Measurements from ENCODE around the gene ATXN7L1.

The ATXN7L1 gene

DNA sequence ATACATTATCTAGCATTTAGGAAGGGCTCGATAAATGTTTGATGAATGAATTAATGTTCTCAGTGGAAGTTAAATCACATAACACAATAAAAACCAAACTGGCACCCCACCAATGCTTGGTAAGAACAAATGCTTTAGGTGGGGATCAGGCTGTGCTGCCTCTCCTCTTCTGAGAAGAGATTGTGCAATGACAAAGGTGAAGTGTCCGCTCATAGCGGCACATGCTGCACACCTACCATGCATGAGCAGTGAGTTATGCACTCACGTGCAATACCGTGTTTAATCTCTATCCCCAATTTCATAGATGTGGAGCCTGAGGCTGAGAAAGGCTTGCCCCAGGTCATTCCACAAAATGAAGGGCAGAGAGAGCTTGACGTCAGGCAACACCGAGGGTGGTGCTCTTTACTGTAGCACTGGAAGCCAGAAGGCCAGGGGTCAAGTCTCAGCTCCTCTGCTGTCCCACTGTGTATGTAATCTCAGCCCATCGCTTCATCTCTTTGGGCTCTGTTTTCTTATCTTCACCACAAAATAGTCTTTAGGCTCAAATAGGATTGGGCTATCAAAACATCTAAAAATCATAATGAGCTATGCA lies 222.2 kb downstream of the ATXN7L1 start:
- H3K36me3 ChIP-seq (ENCODE audit: control insufficient read depth, insufficient read depth, low read length), result no peaks in the 10 kb centered on the region
- H3K27me3 ChIP-seq (ENCODE audit: control insufficient read depth, insufficient read depth, low read length), result no peaks in the 10 kb centered on the region
- H3K9me3 ChIP-seq (ENCODE audit: control insufficient read depth, low read length), result no peaks in the 10 kb centered on the region
- no peak overlapping the region for H3K9ac ChIP-seq (ENCODE audit: low read length)
- no peak overlapping the region for H3K4me3 ChIP-seq (ENCODE audit: low read length)
- peaks cover 36% of the 10 kb centered on the region for H3K4me1 ChIP-seq (ENCODE audit: control insufficient read depth, insufficient read depth, low read length)

GRCh38 chr7:105653441-105654005 lies 222.9 kb downstream of the ATXN7L1 start:
- Histone ChIP-seq H3K9me3 (ENCODE audit: control insufficient read depth, low read length) (no peaks in the 10 kb centered on the region), H3K4me1 (ENCODE audit: control insufficient read depth, insufficient read depth, low read length) (peaks cover 43% of the 10 kb centered on the region), H3K36me3 (ENCODE audit: control insufficient read depth, insufficient read depth, low read length) (no peaks in the 10 kb centered on the region), H3K27me3 (ENCODE audit: control insufficient read depth, insufficient read depth, low read length) (no peaks in the 10 kb centered on the region), H3K9ac (ENCODE audit: low read length) (no peak overlapping the region), H3K4me3 (ENCODE audit: low read length) (no peak overlapping the region)

DNA sequence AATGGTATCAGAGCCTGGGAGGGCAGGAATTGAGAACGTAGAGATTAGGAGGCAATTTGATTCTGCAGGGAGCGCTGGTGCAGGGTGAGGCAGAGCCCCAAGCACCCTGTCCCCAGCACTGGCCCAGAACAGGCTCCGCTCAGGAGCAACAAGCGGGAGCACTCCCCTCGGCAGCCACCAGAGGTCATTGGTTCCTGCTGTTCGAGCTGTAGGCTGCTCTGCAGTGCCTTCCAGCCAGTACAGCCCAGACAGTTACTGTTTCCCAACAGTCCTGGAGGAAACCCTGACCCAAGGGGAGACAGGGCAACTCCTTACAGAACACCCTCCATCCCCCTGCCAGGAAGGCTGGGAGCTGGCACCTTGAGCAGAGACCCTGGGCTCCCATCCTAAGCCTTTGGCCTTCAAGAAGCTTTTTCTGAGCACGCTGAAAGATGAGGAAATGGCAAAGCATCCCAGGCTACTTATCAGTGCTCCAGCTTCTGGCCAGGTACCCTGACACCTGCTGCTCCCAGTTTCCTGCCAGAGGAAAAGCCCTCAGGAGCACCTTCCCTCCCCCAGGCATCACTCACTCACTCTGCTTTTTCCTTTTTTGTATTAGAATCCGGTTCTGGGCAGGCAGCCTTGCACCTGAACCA lies 223.9 kb downstream of the ATXN7L1 start:
- Histone ChIP-seq H3K9me3 (ENCODE audit: control insufficient read depth, low read length) (no peaks in the 10 kb centered on the region), H3K4me3 (ENCODE audit: low read length) (no peak overlapping the region), H3K36me3 (ENCODE audit: control insufficient read depth, insufficient read depth, low read length) (no peaks in the 10 kb centered on the region), H3K4me1 (ENCODE audit: control insufficient read depth, insufficient read depth, low read length) (peaks cover 51% of the 10 kb centered on the region), H3K9ac (ENCODE audit: low read length) (no peak overlapping the region), H3K27me3 (ENCODE audit: control insufficient read depth, insufficient read depth, low read length) (no peaks in the 10 kb centered on the region)

GRCh38 chr7:105651798-105652197 lies 224.6 kb downstream of the ATXN7L1 start:
- Histone ChIP-seq H3K9ac (ENCODE audit: low read length) (no peak overlapping the region), H3K27me3 (ENCODE audit: control insufficient read depth, insufficient read depth, low read length) (no peaks in the 10 kb centered on the region), H3K4me3 (ENCODE audit: low read length) (no peak overlapping the region), H3K36me3 (ENCODE audit: control insufficient read depth, insufficient read depth, low read length) (no peaks in the 10 kb centered on the region), H3K9me3 (ENCODE audit: control insufficient read depth, low read length) (no peaks in the 10 kb centered on the region), H3K4me1 (ENCODE audit: control insufficient read depth, insufficient read depth, low read length) (peaks cover 51% of the 10 kb centered on the region)

GRCh38 chr7:105650382-105650970 lies 225.9 kb downstream of the ATXN7L1 start:
- H3K27me3 ChIP-seq (ENCODE audit: control insufficient read depth, insufficient read depth, low read length), result no peaks in the 10 kb centered on the region
- no peaks in the 10 kb centered on the region for H3K36me3 ChIP-seq (ENCODE audit: control insufficient read depth, insufficient read depth, low read length)
- H3K9ac ChIP-seq (ENCODE audit: low read length), result no peak overlapping the region
- H3K4me1 ChIP-seq (ENCODE audit: control insufficient read depth, insufficient read depth, low read length), result peaks cover 44% of the 10 kb centered on the region
- H3K9me3 ChIP-seq (ENCODE audit: control insufficient read depth, low read length), result no peaks in the 10 kb centered on the region
- no peak overlapping the region for H3K4me3 ChIP-seq (ENCODE audit: low read length)

DNA sequence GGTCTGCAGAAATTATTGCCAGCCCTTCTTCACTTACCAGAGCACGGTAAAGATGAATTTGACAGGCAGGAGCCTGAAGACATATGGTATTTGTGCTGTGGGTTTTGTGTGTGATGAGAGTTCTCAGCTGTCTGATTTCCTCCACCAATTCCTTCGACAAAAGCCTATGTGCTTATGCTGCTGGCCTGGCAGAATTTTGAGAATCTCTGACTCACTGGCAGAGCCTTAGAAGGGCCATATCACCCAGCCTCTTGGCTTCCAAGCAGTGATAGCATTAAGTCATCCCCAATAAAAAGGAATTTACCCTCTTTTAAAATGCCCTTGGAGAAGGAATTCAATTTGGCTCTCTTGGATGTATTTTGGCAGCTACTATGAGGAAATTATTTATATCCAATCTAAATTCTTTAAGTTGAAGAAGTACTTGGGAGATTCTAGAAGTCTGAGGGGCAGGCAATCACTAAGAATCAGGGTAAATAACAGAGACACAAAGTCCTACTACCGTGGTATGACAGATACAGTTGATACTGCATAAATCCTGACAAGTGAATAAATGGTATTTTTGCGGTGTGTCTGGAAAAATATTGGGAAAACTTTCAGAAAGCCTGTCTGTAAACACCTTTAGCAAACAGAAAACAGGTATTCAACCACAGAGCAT lies 226.5 kb downstream of the ATXN7L1 start:
- Histone ChIP-seq H3K36me3 (ENCODE audit: control insufficient read depth, insufficient read depth, low read length) (no peaks in the 10 kb centered on the region), H3K4me3 (ENCODE audit: low read length) (no peak overlapping the region), H3K9me3 (ENCODE audit: control insufficient read depth, low read length) (no peaks in the 10 kb centered on the region), H3K4me1 (ENCODE audit: control insufficient read depth, insufficient read depth, low read length) (peaks cover 44% of the 10 kb centered on the region), H3K9ac (ENCODE audit: low read length) (no peak overlapping the region), H3K27me3 (ENCODE audit: control insufficient read depth, insufficient read depth, low read length) (no peaks in the 10 kb centered on the region)

DNA sequence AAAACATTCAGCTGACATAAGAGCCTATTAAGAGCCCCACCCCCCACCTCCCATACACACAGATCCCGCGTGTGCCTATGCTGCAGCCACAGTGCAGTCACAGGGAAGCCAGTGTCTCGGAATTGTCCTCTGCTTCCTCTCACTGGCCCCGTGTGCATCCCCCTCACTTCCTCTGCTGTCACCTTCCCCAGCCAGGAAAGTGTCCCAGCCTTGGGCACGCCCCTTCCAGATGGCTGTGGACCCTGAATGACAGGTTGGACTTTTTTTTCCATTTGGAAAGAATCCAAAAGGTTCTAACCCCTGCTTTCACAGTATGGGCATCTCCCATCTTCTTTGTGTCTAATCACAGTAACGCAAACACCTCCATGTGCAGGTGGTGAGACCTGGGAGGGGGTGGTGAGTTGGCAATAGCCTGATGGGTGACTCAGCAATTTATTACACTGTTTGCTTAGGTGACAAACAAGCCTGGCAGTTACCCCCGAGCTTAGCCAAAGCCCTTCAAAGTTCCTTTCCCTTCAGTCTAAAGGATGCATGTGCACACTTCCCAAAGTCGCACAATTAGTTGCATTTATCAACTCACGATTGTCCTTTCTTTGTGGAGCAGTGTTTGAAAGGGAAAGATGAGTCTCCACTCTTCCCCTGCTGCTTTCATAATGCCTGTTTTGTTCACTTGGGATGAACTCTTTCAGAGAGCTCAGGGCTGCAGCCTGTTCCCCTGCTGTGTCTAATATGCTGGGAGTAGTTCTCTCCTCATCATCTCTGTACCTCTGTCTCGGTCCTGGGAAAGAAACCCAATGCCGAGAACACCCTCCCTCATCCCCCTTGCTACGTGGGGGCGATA lies 227.6 kb downstream of the ATXN7L1 start:
- Histone ChIP-seq H3K27me3 (ENCODE audit: control insufficient read depth, insufficient read depth, low read length) (no peaks in the 10 kb centered on the region), H3K9me3 (ENCODE audit: control insufficient read depth, low read length) (no peaks in the 10 kb centered on the region), H3K4me1 (ENCODE audit: control insufficient read depth, insufficient read depth, low read length) (peaks cover 44% of the 10 kb centered on the region), H3K4me3 (ENCODE audit: low read length) (no peak overlapping the region), H3K36me3 (ENCODE audit: control insufficient read depth, insufficient read depth, low read length) (no peaks in the 10 kb centered on the region), H3K9ac (ENCODE audit: low read length) (no peak overlapping the region)

- H3K4me1 ChIP-seq (ENCODE audit: control insufficient read depth, insufficient read depth, low read length), result peaks cover 41% of the 10 kb centered on the region
- H3K9ac ChIP-seq (ENCODE audit: low read length), result no peak overlapping the region
- H3K9me3 ChIP-seq (ENCODE audit: control insufficient read depth, low read length), result no peaks in the 10 kb centered on the region
- no peak overlapping the region for H3K4me3 ChIP-seq (ENCODE audit: low read length)
- H3K36me3 ChIP-seq (ENCODE audit: control insufficient read depth, insufficient read depth, low read length), result no peaks in the 10 kb centered on the region
- no peaks in the 10 kb centered on the region for H3K27me3 ChIP-seq (ENCODE audit: control insufficient read depth, insufficient read depth, low read length)
These were observed 228.8 kb downstream of the ATXN7L1 start for GRCh38 chr7:105647591-105647990.

- peaks cover 25% of the 10 kb centered on the region for H3K4me1 ChIP-seq (ENCODE audit: control insufficient read depth, insufficient read depth, low read length)
- H3K4me3 ChIP-seq (ENCODE audit: low read length), result no peak overlapping the region
- H3K27me3 ChIP-seq (ENCODE audit: control insufficient read depth, insufficient read depth, low read length), result no peaks in the 10 kb centered on the region
- no peak overlapping the region for H3K9ac ChIP-seq (ENCODE audit: low read length)
- H3K9me3 ChIP-seq (ENCODE audit: control insufficient read depth, low read length), result no peaks in the 10 kb centered on the region
- no peaks in the 10 kb centered on the region for H3K36me3 ChIP-seq (ENCODE audit: control insufficient read depth, insufficient read depth, low read length)
These were observed 231.5 kb downstream of the ATXN7L1 start for GRCh38 chr7:105644937-105645336.

DNA sequence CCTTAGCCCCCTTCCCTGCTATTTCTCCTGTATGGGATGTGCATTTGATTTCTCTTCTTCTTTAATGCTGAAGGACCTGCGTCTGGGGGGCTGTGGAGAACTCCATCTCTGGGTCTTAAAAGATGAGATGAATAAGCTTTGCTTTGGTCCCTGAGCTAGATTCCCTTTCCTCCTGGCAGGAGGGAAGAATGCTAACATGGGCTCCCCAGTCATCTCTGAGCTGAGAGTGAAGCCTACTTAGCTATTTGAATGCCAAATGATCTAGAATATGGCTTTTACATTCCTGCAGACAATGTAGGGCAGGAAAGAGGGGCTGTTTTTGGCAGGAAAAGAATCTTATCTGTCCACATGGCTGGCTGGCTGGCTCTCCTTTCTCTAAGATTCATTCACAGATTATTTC lies 232.5 kb downstream of the ATXN7L1 start:
- H3K9ac ChIP-seq (ENCODE audit: low read length), result no peak overlapping the region
- no peaks in the 10 kb centered on the region for H3K27me3 ChIP-seq (ENCODE audit: control insufficient read depth, insufficient read depth, low read length)
- no peaks in the 10 kb centered on the region for H3K9me3 ChIP-seq (ENCODE audit: control insufficient read depth, low read length)
- no peak overlapping the region for H3K4me3 ChIP-seq (ENCODE audit: low read length)
- H3K4me1 ChIP-seq (ENCODE audit: control insufficient read depth, insufficient read depth, low read length), result peaks cover 24% of the 10 kb centered on the region
- no peaks in the 10 kb centered on the region for H3K36me3 ChIP-seq (ENCODE audit: control insufficient read depth, insufficient read depth, low read length)

GRCh38 chr7:105643384-105643783 lies 233.0 kb downstream of the ATXN7L1 start:
- no peaks in the 10 kb centered on the region for H3K27me3 ChIP-seq (ENCODE audit: control insufficient read depth, insufficient read depth, low read length)
- no peak overlapping the region for H3K9ac ChIP-seq (ENCODE audit: low read length)
- H3K36me3 ChIP-seq (ENCODE audit: control insufficient read depth, insufficient read depth, low read length), result no peaks in the 10 kb centered on the region
- H3K9me3 ChIP-seq (ENCODE audit: control insufficient read depth, low read length), result no peaks in the 10 kb centered on the region
- peaks cover 24% of the 10 kb centered on the region for H3K4me1 ChIP-seq (ENCODE audit: control insufficient read depth, insufficient read depth, low read length)
- no peak overlapping the region for H3K4me3 ChIP-seq (ENCODE audit: low read length)
